Measurements from ENCODE around the gene KLHL6. TPM values are rescaled to one million over a fixed set of nuclear protein-coding genes. Genes with fewer than 3 reads are reported as not detected.

KLHL6 gene
- total and polyA plus RNA-seq, 10 of the 15 experiments (the other 5 are each of a cell fraction or from before 2014, with no cell fraction given): 4.0 to 91.8 (median 24.4) TPM

- TF ChIP-seq ZNF592 (IDR thresholded peaks at IDR 0.05) (peak; percentile 75; the same call in 1 of the 2 replicates), ATF2 (IDR thresholded peaks at IDR 0.05; ENCODE audit: low read length) (peak; percentile 77), SMAD5 (IDR thresholded peaks at IDR 0.05; ENCODE audit: low read depth) (0 out of 2 replicates have a peak, but pooled peaks have one; percentile 38), TBL1XR1 (IDR thresholded peaks at IDR 0.05; ENCODE audit: low read depth, low read length) (peak; percentile 42; the same call in 1 of the 2 replicates), HDGF (IDR thresholded peaks at IDR 0.05) (peak; percentile 92), ZBTB4 (CRISPR knock-in tag; IDR thresholded peaks at IDR 0.05) (peak; percentile 70; the same call in 1 of the 2 replicates), POU2F2 (IDR thresholded peaks at IDR 0.05; ENCODE audit: borderline replicate concordance, low read depth, low read length) (peak; percentile 70; the same call in 2 of the 3 replicates), PKNOX1 (IDR thresholded peaks at IDR 0.05) (peak; percentile 85), CTCF (IDR thresholded peaks at IDR 0.05 in 2 of 3, conservative IDR thresholded peaks at IDR 0.05 in 1 of 3; ENCODE audit: control insufficient read depth in 2 of 3, extremely low read depth in 1 of 3, insufficient read depth in 1 of 3, low read depth in 3 of 3, low read length in 3 of 3) (peak; percentile 15 to 21 (median 20); a peak in 3 of 6 replicates)
Observed at GRCh38 chr3:183515968-183516851, 39.3 kb downstream of the KLHL6 start (continued).
